ENCODE data around the gene LHX4. TPM values are rescaled to one million over a fixed set of nuclear protein-coding genes. Genes with fewer than 3 reads are reported as not detected.

Gene LHX4
- total and polyA plus RNA-seq, 2 of the 13 experiments (the other 11 are each of a cell fraction or from before 2014, with no cell fraction given) = 0.03 to 0.07 TPM

- Histone ChIP-seq H3K4me1 (ENCODE audit: insufficient read depth, low read length) (peaks cover 9% of the 10 kb centered on the region; the same call in 1 of the 2 replicates), H3K9ac (ENCODE audit: insufficient read depth, low read depth, low read length) (no peak overlapping the region), H3K27ac (ENCODE audit: extremely low read length, insufficient read depth, low read length) (no peak overlapping the region), H3K36me3 (replicated peaks in 1 of 2; ENCODE audit: control insufficient read depth in 1 of 2, insufficient read depth in 2 of 2, low read length in 2 of 2) (no peaks in the 10 kb centered on the region), H3K4me3 (replicated peaks in 1 of 3; ENCODE audit: insufficient read depth in 1 of 3, low read depth in 2 of 3, low read length in 3 of 3) (no peak overlapping the region), H4K20me1 (ENCODE audit: insufficient read depth, low read length) (no peaks in the 10 kb centered on the region), H3K9me3 (ENCODE audit: low read length) (no peaks in the 10 kb centered on the region), H3K79me2 (ENCODE audit: insufficient read depth, low read length) (no peaks in the 10 kb centered on the region), H2AFZ (ENCODE audit: low read length) (no peak overlapping the region), H3K4me2 (ENCODE audit: low read depth, low read length) (no peak overlapping the region), H3K27me3 (ENCODE audit: control insufficient read depth in 1 of 2, insufficient read depth in 2 of 2, low read length in 2 of 2) (no peaks in the 10 kb centered on the region)
- 71% methylated on average over 1 of the region's 14 CpGs for WGBS (ENCODE audit: low lambda C conversion rate)
- no peak for ATAC-seq
- no TSS peak for BruUV-seq (replicated peaks)
- no peak for DNase-seq (ENCODE audit: low spot score)
- intact Hi-C loops (cut with micrococcal nuclease; ENCODE audit: unreplicated experiment) (no loop called here), in situ Hi-C loops (cut with HindIII; ENCODE audit: extremely low pct_ligation_motif_present, low pct_unique_long_range_greater_than_20kb) (no loop called here)
- TF ChIP-seq BHLHE40 (IDR thresholded peaks at IDR 0.05; ENCODE audit: low read length) (no peak), HMGXB3 (CRISPR knock-in tag; IDR thresholded peaks at IDR 0.05; ENCODE audit: borderline replicate concordance) (no peak), PLRG1 (conservative IDR thresholded peaks at IDR 0.05) (no peak), CBFB (CRISPR knock-in tag; IDR thresholded peaks at IDR 0.05) (no peak), ZNF7 (CRISPR knock-in tag; IDR thresholded peaks at IDR 0.05) (no peak), ZNF207 (IDR thresholded peaks at IDR 0.05; ENCODE audit: borderline replicate concordance) (no peak), NFIC (IDR thresholded peaks at IDR 0.05; ENCODE audit: low read length) (no peak), ETV6 (CRISPR knock-in tag; conservative IDR thresholded peaks at IDR 0.05) (no peak), ZNF580 (CRISPR knock-in tag; IDR thresholded peaks at IDR 0.05; ENCODE audit: borderline replicate concordance, low read depth) (no peak), ZNF546 (CRISPR knock-in tag; conservative IDR thresholded peaks at IDR 0.05) (no peak), RXRA (CRISPR knock-in tag; IDR thresholded peaks at IDR 0.05) (no peak)
- no peak for FAIRE-seq
- ChIA-PET POLR2A (no interaction called here), CTCF (ENCODE audit: low intra/inter-chr PET ratio, low total read pairs) (no interaction called here)
These were observed 36.0 kb upstream of the LHX4 start for GRCh38 chr1:180194048-180194425.
